PC-9 (cell line): Measurements from ENCODE around the gene SH3TC1. TPM values are rescaled to one million over a fixed set of nuclear protein-coding genes. Genes with fewer than 3 reads are reported as not detected.

ENCODE experiments used
- BruUV-seq: library from RNA; stranded (reverse); fragments of 400-500 nt; replicated peaks from 2 replicates; lab custom pipeline; 2021; lab: Mats Ljungman, UMichigan
- CTCF ChIA-PET: fragments of 300-600 bp; sonication (Branson Sonifier 250); formaldehyde crosslinking; loops from one replicate; lab custom pipeline; 2022; ENCODE audit warnings: antibody characterized with exemption; lab: Charles Lee
- POLR2A ChIA-PET: fragments of 300-600 bp; sonication (Branson Sonifier 250); formaldehyde crosslinking; loops from one replicate; lab custom pipeline; 2022; ENCODE audit warnings: antibody characterized with exemption; ENCODE audit not compliant: unreplicated experiment; lab: Charles Lee
- DNase-seq, 2 experiments: peaks; one replicate each; pipeline versions ENCODE4 v3.0.0 to v3.0.0-alpha.2; 2015 to 2022; ENCODE audit warnings: mixed read lengths in 1 of 2
- H2AFZ ChIP-seq: fragments of 200-600 bp; sonication (generic); 2 replicates; pipeline ENCODE4 v1.8.1; 2017; ENCODE audit warnings: antibody characterized with exemption
- H3F3A ChIP-seq: fragments of 200-600 bp; sonication (generic); 2 replicates; pipeline ENCODE4 v1.8.1; 2017; ENCODE audit warnings: antibody characterized with exemption, mild to moderate bottlenecking, low read depth; ENCODE audit not compliant: insufficient read depth
- H3K27ac ChIP-seq: fragments of 200-600 bp; sonication (generic); 2 replicates; pipeline ENCODE4 v1.6.1; 2016; ENCODE audit warnings: mixed run types
- H3K27me3 ChIP-seq: fragments of 200-600 bp; sonication (generic); 2 replicates; pipeline ENCODE4 v1.6.1; 2016; ENCODE audit warnings: low read depth, mixed run types; ENCODE audit not compliant: insufficient read depth
- H3K36me3 ChIP-seq: fragments of 200-600 bp; sonication (generic); 2 replicates; pipeline ENCODE4 v1.6.1; 2016; ENCODE audit warnings: low read depth, mixed run types
- H3K4me1 ChIP-seq: fragments of 200-600 bp; sonication (generic); replicated peaks from 2 replicates; pipeline ENCODE4 v1.6.1; 2016; ENCODE audit warnings: mixed run types; ENCODE audit not compliant: insufficient read depth
- H3K4me2 ChIP-seq: fragments of 200-600 bp; sonication (generic); 2 replicates; pipeline ENCODE4 v1.6.1; 2017; ENCODE audit warnings: mixed run types
- H3K4me3 ChIP-seq: fragments of 200-600 bp; sonication (generic); 2 replicates; pipeline ENCODE4 v1.6.1; 2016; ENCODE audit warnings: mixed run types
- H3K79me2 ChIP-seq: fragments of 200-600 bp; sonication (generic); 2 replicates; pipeline ENCODE4 v1.6.1; 2017; ENCODE audit warnings: low read depth, mixed run types
- H3K9me2 ChIP-seq: fragments of 200-600 bp; sonication (generic); 2 replicates; pipeline ENCODE4 v1.8.1; 2017; ENCODE audit warnings: mild to moderate bottlenecking; ENCODE audit not compliant: insufficient read depth
- H3K9me3 ChIP-seq: fragments of 200-600 bp; sonication (generic); 2 replicates; pipeline ENCODE4 v1.8.1; 2016; ENCODE audit warnings: low read depth; ENCODE audit not compliant: insufficient read depth
- H4K20me1 ChIP-seq: fragments of 200-600 bp; sonication (generic); 2 replicates; pipeline ENCODE4 v1.8.1; 2017; ENCODE audit not compliant: insufficient read depth
- CTCF ChIP-seq: fragments of 200-600 bp; sonication (generic); conservative IDR thresholded peaks from 2 replicates; pipeline ENCODE4 v1.6.1; 2017; ENCODE audit warnings: mixed run types, antibody characterized with exemption, mild to moderate bottlenecking, moderate library complexity
- EZH2 ChIP-seq: fragments of 200-600 bp; sonication (generic); IDR thresholded peaks from 2 replicates; pipeline ENCODE4 v1.8.0; 2017; ENCODE audit warnings: antibody characterized with exemption, low read depth
- intact Hi-C: fragments of 100-400 bp; cut with micrococcal nuclease; formaldehyde crosslinking; loops from one replicate; pipeline ENCODE4 v1.10.0; 2022; ENCODE audit not compliant: unreplicated experiment
- total RNA-seq: library from RNA; stranded (reverse); gene quantifications from 2 replicates; pipeline ENCODE4 v1.2.3, GENCODE V29; 2021

Gene SH3TC1
- total RNA-seq, 1 experiment from 2014 or later: 5.2 TPM

GRCh38 chr4:8231551-8232049 lies 32.5 kb downstream of the SH3TC1 start:
- no TSS peak for BruUV-seq
- no peak overlapping the region for H2AFZ ChIP-seq
- H3K27ac ChIP-seq: no peak overlapping the region
- H3K9me2 ChIP-seq: no peaks in the 10 kb centered on the region
- ChIA-PET POLR2A (no interaction called here), CTCF (no interaction called here)
- H3K36me3 ChIP-seq: no peaks in the 10 kb centered on the region
- H3K79me2 ChIP-seq: no peaks in the 10 kb centered on the region
- TF ChIP-seq CTCF: no peak
- no peak for TF ChIP-seq EZH2
- H3K9me3 ChIP-seq: no peaks in the 10 kb centered on the region
- no peak overlapping the region for H3K4me2 ChIP-seq
- H4K20me1 ChIP-seq: no peaks in the 10 kb centered on the region
- H3F3A ChIP-seq: no peaks in the 10 kb centered on the region
- no peak overlapping the region for H3K4me3 ChIP-seq
- intact Hi-C loops: no loop called here
- no peaks in the 10 kb centered on the region for H3K27me3 ChIP-seq
- peaks cover 13% of the 10 kb centered on the region for H3K4me1 ChIP-seq
- no peak for DNase-seq

GRCh38 chr4:8232748-8233147 lies 33.7 kb downstream of the SH3TC1 start:
- Histone ChIP-seq H2AFZ (no peak overlapping the region), H3F3A (no peaks in the 10 kb centered on the region), H3K4me3 (no peak overlapping the region), H3K4me2 (no peak overlapping the region), H3K4me1 (peaks cover 13% of the 10 kb centered on the region), H3K36me3 (no peaks in the 10 kb centered on the region), H4K20me1 (no peaks in the 10 kb centered on the region), H3K79me2 (no peaks in the 10 kb centered on the region), H3K9me2 (no peaks in the 10 kb centered on the region), H3K27ac (no peak overlapping the region), H3K9me3 (no peaks in the 10 kb centered on the region), H3K27me3 (no peaks in the 10 kb centered on the region)
- POLR2A ChIA-PET: no interaction called here
- intact Hi-C loops: no loop called here
- TF ChIP-seq EZH2 (no peak), CTCF (no peak)
- no TSS peak for BruUV-seq
- CTCF ChIA-PET: no interaction called here
- no peak for DNase-seq

- TF ChIP-seq CTCF: no peak
- no peak for TF ChIP-seq EZH2
- H3K4me1 ChIP-seq: peaks cover 3% of the 10 kb centered on the region
- no peaks in the 10 kb centered on the region for H3K79me2 ChIP-seq
- no peaks in the 10 kb centered on the region for H4K20me1 ChIP-seq
- no peak overlapping the region for H3K4me3 ChIP-seq
- intact Hi-C loops: no loop called here
- H3K27me3 ChIP-seq: no peaks in the 10 kb centered on the region
- DNase-seq: no peak
- H3K9me2 ChIP-seq: no peaks in the 10 kb centered on the region
- ChIA-PET POLR2A (no interaction called here), CTCF (no interaction called here)
- no TSS peak for BruUV-seq
- H3K9me3 ChIP-seq: no peaks in the 10 kb centered on the region
- no peaks in the 10 kb centered on the region for H3F3A ChIP-seq
- no peak overlapping the region for H3K4me2 ChIP-seq
- no peaks in the 10 kb centered on the region for H3K36me3 ChIP-seq
- no peak overlapping the region for H2AFZ ChIP-seq
- no peak overlapping the region for H3K27ac ChIP-seq
Measured at GRCh38 chr4:8233672-8234484, 34.8 kb downstream of the SH3TC1 start.
